ACHN (cell line): ENCODE results near the gene PIGH.

ENCODE experiments used
- DNase-seq: peaks from one replicate; pipeline ENCODE4 v3.0.0-alpha.2; 2015
- in situ Hi-C: cut with HindIII; loops from 2 replicates; pipeline ENCODE4 v1.10.0; 2017; ENCODE audit warnings: low sequenced_read_pairs, low pct_ligation_motif_present, low pct_unique_long_range_greater_than_20kb

PIGH gene

GRCh38 chr14:67577909-67578749 lies 21.9 kb downstream of the PIGH start:
- no peak for DNase-seq
- in situ Hi-C loops = no loop called here

GRCh38 chr14:67577181-67577808 lies 22.8 kb downstream of the PIGH start:
- in situ Hi-C loops = no loop called here
- no peak for DNase-seq

DNA sequence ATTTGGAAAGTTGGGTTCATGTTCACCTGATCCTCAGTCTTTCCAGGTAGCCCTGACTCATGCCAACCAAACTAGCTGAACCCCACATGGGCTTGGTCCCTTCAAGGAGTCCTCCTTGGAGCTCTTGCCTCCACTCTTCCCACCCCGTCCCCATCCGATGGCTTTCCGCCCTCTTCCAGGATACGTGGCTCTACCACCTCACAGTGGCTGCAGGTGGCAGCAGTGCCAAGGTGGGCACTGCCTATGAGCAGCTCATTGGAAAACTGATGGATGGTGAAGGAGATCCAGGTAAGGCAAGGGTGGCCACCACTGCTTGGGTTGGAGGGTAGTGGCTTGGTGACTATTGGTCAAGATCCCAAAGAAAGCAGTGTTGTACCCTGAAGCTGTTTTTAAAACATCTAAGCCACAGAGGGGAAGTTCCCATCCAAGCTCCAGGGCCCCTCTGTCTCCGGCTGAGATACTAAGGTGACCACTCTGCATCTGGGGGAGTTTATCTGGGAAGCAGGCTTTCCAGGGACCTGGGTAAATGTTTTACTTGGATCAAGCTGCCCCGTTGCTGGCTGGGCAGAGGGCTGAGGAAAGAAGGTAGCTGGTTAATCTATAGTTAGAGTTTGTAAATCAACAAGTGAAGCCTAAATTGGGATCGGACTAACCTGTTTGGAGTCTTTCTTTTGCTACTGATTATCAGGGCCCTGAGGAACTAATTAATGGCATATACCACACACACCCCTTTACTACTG lies 23.7 kb downstream of the PIGH start:
- in situ Hi-C loops = no loop called here
- DNase-seq = no peak

DNA sequence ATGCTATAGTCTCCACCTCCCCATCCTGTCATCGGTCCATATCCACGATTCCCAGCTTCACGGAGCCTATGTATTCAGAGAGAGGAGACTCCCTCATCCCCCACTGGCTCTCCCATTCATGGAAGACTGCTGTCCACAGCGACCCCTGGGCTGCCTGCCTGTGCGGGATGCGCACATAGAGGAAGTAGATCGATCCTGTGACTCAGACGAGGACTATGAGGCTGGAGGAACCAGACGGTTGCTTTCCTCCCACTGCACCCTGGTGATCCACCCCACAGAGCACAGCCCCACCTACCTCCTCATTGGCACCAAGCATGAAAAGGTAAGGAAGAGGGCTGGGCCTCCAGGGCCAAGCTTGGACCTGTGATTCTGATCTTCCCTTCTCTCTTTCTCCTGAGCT lies 24.4 kb downstream of the PIGH start:
- no peak for DNase-seq
- in situ Hi-C loops = no loop called here

DNA sequence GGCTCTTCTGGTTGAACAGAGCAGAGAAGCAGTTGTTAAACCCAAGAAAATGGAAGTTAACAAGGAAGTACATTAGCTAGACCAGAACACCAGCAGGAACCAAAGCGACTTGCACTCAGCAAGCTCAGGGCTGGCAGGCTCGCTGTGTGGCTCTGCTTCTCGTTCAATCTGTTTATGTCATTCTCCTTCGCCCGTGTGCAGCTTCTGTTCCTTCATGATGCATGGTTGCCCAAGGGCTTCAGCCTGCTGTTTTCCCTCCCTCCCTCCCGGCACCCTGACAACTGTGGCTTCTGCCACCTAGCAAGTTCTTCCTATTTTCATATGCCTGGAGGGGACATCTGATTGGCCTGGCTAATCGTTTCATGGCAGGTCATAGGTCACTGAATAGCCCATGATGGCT lies 25.3 kb downstream of the PIGH start:
- in situ Hi-C loops = no loop called here
- DNase-seq = no peak

GRCh38 chr14:67574156-67574555 lies 25.9 kb downstream of the PIGH start:
- in situ Hi-C loops = no loop called here
- no peak for DNase-seq

DNA sequence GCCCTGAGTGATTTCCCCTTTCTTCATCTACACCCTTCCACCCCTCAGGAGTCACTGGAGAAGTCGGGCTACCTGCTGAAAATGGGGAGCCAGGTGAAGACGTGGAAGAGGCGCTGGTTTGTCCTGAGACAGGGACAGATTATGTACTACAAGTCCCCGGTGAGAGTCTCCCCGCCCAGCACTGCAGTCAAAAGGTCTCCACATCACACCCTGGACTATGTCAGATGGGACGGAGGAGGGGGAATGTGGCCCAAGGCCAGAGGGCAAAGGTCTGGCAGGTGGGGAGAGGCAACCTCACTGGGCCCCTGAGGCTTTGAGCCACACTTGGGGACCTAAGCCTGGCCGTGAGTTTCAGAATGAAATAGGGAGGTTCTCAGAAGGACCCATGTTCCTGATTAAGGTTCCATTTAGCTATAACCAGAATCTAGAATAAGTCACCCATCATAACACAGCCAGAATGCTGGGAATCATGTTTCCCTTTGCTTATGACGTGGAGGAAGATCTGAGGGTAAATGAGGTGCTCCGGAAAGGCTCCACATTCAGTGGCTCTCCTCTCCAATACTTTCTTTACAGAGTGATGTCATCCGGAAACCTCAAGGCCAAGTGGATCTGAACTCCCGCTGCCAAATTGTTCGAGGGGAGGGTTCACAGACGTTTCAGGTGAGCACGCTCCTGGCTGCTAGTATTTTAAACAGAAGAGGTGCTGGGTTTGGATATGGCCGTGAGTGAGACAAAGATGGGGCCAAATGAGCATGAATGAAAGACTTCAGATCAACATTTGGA lies 26.6 kb downstream of the PIGH start:
- no peak for DNase-seq

DNA sequence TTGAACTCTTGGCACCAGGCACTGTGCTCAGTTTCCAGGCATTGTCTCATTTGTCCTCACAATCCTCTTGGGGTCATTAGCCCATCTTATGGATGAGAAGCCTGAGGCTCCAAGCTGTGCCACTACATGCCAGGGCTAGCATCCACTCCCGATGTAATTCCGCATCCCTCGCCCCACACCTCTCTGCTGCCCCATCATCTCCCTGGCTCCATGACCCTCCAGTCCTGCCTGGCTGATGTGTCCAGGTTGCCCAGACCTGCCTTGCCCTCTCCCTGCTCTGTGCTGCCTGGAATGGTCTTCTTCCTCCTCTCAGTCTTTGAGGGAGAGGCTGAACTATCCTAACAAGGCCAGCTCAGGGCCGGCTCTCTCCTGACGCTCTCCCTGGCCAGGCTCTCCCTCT lies 27.5 kb downstream of the PIGH start:
- no peak for DNase-seq
- in situ Hi-C loops = no loop called here

More for the DNA sequence above, 26.6 kb downstream of the PIGH start:
- in situ Hi-C loops = no loop called here

GRCh38 chr14:67571991-67572323 lies 28.1 kb downstream of the PIGH start:
- in situ Hi-C loops = no loop called here
- no peak for DNase-seq

DNA sequence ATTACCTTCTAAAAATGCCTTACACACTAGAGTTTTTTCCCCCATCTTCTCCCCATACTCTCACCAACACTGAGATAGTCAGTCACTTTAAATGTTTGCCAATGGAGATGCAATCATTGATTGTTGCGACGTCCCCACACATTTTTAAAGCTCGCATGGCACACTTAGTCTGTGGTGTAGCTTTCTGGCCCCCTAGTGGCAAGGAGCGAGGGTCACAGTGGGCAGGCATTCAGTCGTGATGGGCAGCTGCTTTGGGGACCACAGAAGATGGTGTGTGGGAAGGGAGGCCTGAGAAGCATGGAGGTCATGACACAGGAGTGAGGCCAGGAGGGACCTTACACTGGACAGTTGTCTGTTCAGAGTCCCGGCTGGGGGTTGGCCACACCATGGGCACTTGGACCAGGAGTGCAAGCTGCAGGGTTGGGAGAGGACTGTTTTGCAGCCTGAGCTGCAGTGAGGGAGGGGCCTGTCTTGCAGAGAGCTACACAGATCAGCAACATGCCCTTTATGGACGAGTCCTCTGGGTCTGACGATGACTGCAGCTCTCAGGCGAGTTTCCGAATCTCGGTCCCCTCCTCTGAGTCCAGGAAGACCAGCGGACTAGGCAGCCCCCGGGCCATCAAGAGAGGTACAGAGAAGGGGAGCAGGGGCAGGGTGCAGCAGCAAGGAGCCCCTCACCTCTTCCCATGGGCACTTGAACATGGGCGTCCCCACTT lies 28.6 kb downstream of the PIGH start:
- in situ Hi-C loops = no loop called here
- DNase-seq = peak; percentile 52

DNA sequence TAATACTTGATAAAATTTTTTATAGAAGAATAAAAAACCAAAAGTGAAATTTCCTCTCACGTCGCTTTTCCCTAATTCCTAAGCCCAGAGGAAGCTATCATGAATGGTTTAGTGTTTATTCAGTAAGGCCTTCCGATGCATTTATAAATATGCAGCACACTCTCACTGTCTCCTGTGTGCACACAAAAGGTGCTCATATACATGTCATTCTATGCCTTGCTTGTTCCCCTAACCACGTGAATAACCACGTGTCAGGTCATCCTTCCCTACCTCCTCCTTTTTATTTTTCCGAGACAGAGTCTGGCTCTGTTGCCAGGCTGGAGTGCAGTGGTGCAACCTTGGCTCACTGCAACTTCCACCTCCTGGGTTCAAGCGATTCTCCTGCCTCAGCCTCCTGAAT lies 29.6 kb downstream of the PIGH start:
- in situ Hi-C loops = no loop called here
- no peak for DNase-seq

DNA sequence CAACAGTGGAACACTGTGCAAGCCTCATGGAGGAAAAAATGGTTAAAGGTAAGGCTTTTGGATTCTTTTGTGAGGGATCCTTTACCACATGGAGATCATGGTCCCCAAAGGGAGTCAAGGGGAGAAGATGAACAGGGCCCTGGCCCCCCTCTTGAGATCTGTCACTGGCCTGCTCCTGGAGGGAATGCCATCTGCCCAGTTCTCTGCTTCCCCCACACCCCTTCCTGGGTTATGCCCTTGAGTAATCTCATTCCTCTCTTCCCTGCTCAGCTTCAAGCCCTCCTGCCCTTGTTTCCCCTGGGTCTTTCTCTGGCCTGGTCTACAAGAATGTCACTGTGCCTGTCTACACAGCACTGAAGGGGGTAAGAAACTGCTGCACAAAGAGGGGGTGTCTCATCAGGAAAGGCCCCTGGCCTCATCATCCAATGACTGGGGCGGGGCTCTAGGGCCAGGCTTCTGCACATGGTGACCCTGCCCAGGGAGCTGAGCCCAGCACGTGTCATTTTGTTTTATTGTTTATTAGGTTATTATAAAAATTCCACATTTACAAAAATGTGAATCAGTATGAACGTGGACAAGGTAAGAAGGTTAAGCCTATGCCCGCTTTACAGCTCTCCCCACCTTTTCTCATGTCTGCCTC lies 30.3 kb downstream of the PIGH start:
- no peak for DNase-seq
- in situ Hi-C loops = no loop called here

DNA sequence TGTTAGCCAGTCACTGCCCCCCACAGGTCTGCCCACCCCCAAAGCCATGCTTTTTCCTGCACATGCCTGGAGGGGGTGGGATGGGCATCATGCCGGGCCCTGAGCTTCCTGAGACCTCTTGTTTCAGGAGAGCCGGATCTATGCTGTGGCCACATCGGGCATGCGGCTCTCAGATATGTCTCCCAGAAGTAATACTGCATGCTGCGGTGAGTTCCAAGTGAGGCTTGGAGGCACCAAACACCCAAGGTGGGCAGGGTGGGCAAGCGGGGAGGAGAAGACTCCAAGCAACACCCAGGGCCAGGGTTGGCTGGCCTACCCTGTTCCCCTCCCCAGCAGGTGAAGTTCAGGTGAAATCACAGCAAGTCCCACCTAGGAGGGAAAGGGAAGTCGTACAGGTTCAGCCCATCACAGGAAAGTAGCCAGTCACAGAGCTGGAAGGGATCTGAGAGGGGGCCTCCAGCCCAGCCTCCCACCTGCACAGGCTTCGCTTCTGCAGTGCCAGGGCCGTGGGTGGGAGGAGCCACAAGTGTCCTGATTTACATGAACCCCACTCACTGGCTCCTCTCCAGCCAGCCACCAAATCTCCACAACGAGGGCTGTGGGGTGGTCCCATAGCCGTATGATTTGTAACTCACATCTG lies 30.9 kb downstream of the PIGH start:
- DNase-seq = no peak
- in situ Hi-C loops = no loop called here

DNA sequence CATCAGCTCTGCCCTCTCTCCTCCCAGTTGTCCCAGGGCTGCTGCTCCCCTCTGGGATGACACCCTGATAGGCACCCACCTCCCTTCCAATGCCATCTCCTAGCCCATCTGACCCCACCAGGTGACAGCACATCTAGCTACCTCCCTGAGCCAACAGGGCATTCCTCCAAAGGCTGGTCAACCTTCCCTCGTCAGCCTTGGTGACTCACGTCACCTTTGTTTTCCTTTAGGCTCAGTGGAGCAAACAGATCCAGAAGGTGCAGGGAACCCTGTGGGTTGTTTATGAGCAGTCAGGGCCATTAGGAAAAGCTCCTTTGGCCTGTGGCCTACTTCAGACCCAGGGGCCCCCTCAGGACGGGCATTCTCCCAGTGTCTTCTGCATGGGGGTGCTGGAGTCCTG lies 32.4 kb downstream of the PIGH start:
- no peak for DNase-seq
- in situ Hi-C loops = no loop called here

DNA sequence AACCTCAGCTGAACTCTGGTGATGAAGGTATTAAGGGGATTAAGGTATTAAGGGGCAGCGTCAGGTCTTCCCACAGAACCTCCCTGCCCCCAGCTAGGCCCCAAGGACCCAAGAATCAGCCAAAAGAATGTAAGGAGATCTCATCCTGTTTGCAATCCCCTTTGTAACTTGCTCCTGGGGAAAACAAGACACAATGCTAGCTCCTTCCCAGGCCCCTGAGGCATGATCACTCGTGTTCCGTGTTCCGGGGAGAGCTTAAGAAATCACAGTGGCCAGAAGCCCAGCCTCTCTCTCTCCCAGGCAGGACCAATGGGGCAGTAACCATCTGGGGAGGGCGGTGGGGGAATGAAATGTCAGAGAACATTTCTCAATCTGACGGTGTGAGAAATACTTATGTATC lies 33.2 kb downstream of the PIGH start:
- in situ Hi-C loops = no loop called here
- DNase-seq = no peak

DNA sequence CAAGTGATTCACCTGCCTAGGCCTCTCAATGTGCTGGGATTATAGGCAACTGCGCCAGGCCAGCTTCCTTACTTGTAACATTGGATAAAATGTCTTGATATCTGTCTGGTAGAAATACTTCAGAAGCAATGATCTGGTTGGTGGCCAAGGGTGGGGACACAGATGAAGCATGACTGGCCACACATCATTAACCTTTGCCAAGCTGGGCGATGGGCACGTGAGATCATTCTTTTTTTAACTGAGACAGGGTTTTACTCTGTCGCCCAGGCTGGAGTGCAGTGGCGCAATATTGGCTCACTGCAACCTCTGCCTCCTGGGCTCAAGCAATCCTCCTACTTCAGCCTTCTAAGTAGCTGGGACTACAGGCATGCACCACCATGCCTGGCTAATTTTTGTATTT lies 35.8 kb downstream of the PIGH start:
- peak; percentile 63 for DNase-seq
- in situ Hi-C loops = no loop called here

DNA sequence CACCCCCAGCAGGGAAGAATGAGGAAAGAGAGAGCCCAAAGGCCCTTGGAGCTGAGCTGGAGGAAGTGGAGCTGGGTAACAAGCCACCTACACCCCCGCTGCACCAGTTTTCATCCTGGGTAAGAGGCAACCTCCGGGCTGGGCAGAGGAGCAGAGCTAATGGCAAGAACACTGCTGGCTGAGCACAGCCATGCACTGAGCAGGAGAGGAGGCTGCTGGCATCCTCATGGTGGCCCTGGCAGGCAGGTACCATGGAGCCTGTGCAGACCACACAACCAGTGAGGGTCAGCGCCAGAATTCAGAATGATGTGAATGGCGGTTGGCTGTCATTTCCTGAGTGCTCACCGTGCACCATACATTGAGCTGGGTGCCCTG lies 37.3 kb downstream of the PIGH start:
- in situ Hi-C loops = no loop called here
- DNase-seq = no peak
